ENCODE results near the gene PTPN18.

GRCh38 chr2:130336150-130336876, 19.5 kb upstream of the PTPN18 start:
- TF ChIP-seq CTCF (IDR thresholded peaks at IDR 0.05) (no peak), POLR2A (IDR thresholded peaks at IDR 0.05) (no peak)

All from heart left ventricle (tissue), 13 donors.